ENCODE data around the gene DLG3. TPM values are rescaled to one million over a fixed set of nuclear protein-coding genes. Genes with fewer than 3 reads are reported as not detected.

Gene DLG3
- total RNA-seq, 4 donors from 2014 or later: 31.8 to 59.4 (median 54.8) TPM

GRCh38 chrX:70554948-70555347, 110.3 kb downstream of the DLG3 start:
- no peak for DNase-seq
- TF ChIP-seq POLR2A (IDR thresholded peaks at IDR 0.05) (no peak), EP300 (IDR thresholded peaks at IDR 0.05; ENCODE audit: low read depth) (no peak), CTCF (IDR thresholded peaks at IDR 0.05) (no peak), POLR2AphosphoS5 (IDR thresholded peaks at IDR 0.05) (no peak)
- intact Hi-C loops (cut with DNase I; ENCODE audit: low total_unique reads) (no loop called here), in situ Hi-C loops (cut with MboI; ENCODE audit: low pct_ligation_motif_present in 1 of 4, low pct_unique_long_range_greater_than_20kb in 1 of 4, low sequenced_read_pairs in 3 of 4) (loop anchor here in 2 of 4 donors (10.0 kb wide), 1 partner anchor 100 kb away; no protein-coding TSS in a partner anchor)
- Histone ChIP-seq H3K4me1 (peaks cover 0 to 8% (median 3%) of the 10 kb centered on the region in 4 donors), H3K27me3 (no peaks in the 10 kb centered on the region), H3K36me3 (no peaks in the 10 kb centered on the region), H3K9me3 (no peaks in the 10 kb centered on the region), H3K27ac (no peak overlapping the region), H3K4me3 (no peak overlapping the region)
- 68% methylated on average over 5 of the region's 5 CpGs; no CpG with 5 or more reads in 1 of the 2 donors for WGBS, 2 donors (ENCODE audit: low coverage in 1 of 2)

Small RNA genes within 50 kb of the gene (small RNA-seq; reads per million reads assigned to genes)
- gene RNU4-81P (0 reads per million in 4 donors), gene RNY4P23 (5.1 to 18.7 (median 8.1) reads per million in 4 donors)

Other genes with a start within 250 kb of the DLG3 start
- gene AWAT1, start 210.2 kb upstream of the DLG3 start, total RNA-seq: not detected
- 1 to 10 TPM in 3 of 4 donors, under 1 TPM in 1; 0.80 to 5.1 (median 2.3) TPM for gene P2RY4, start 184.6 kb upstream of the DLG3 start, total RNA-seq
- gene ARR3, start 176.5 kb upstream of the DLG3 start, total RNA-seq: 1 to 10 TPM in 2 of 4 donors, not detected in 2; 1.5 to 2.9 TPM
- gene RAB41, start 162.7 kb upstream of the DLG3 start, total RNA-seq: 1 to 10 TPM in 1 of 4 donors, under 1 TPM in 1, not detected in 2; 0.68 to 4.2 TPM
- gene PDZD11, start 154.9 kb upstream of the DLG3 start, total RNA-seq: 10 to 100 TPM in 3 of 4 donors, 1 to 10 TPM in 1; 7.8 to 45.5 (median 23.1) TPM
- 1 to 10 TPM in 3 of 4 donors, not detected in 1; 1.3 to 4.4 (median 1.4) TPM for gene KIF4A, start 154.7 kb upstream of the DLG3 start, total RNA-seq
- gene GDPD2, start 21.5 kb upstream of the DLG3 start, total RNA-seq: 10 to 100 TPM in 3 of 4 donors, 1 to 10 TPM in 1; 1.6 to 68.1 (median 31.2) TPM

All from transverse colon (tissue), 4 donors.